Smooth muscle cell (in vitro differentiated cells): ENCODE data around the gene GRM7. TPM values are rescaled to one million over a fixed set of nuclear protein-coding genes. Genes with fewer than 3 reads are reported as not detected.

Experiments
- DNase-seq: peaks from one replicate; lab custom pipeline; 2025; ENCODE audit not compliant: unreplicated experiment; lab: John Stamatoyannopoulos, UW
- H2AFZ ChIP-seq: fragments of 200-600 bp; sonication (generic); 2 replicates; pipeline ENCODE4 v1.6.0; 2016; ENCODE audit warnings: antibody characterized with exemption, low read depth, mild to moderate bottlenecking
- H3F3A ChIP-seq: fragments of 200-600 bp; sonication (generic); 2 replicates; pipeline ENCODE4 v1.6.0; 2017; ENCODE audit warnings: antibody characterized with exemption, low read depth
- H3K27ac ChIP-seq: fragments of 200-600 bp; sonication (generic); 2 replicates; pipeline ENCODE4 v1.5.1; 2016; ENCODE audit warnings: low read depth, mild to moderate bottlenecking
- H3K27me3 ChIP-seq: fragments of 200-600 bp; sonication (generic); 2 replicates; pipeline ENCODE4 v1.6.1; 2016; ENCODE audit warnings: low read depth, mild to moderate bottlenecking
- H3K36me3 ChIP-seq: fragments of 200-600 bp; sonication (generic); 2 replicates; pipeline ENCODE4 v1.5.1; 2016; ENCODE audit warnings: low read depth
- H3K4me1 ChIP-seq: fragments of 200-600 bp; sonication (generic); 2 replicates; pipeline ENCODE4 v1.5.1; 2016; ENCODE audit warnings: low read depth
- H3K4me2 ChIP-seq: fragments of 200-600 bp; sonication (generic); 2 replicates; pipeline ENCODE4 v1.6.0; 2016; ENCODE audit warnings: mild to moderate bottlenecking
- H3K4me3 ChIP-seq: fragments of 200-600 bp; sonication (generic); 2 replicates; pipeline ENCODE4 v1.5.1; 2016; ENCODE audit warnings: mild to moderate bottlenecking
- H3K79me2 ChIP-seq: fragments of 200-600 bp; sonication (generic); 2 replicates; pipeline ENCODE4 v1.6.0; 2016; ENCODE audit warnings: low read depth, mild to moderate bottlenecking
- H3K9ac ChIP-seq: fragments of 200-600 bp; sonication (generic); 2 replicates; pipeline ENCODE4 v1.6.0; 2016; ENCODE audit warnings: low read depth
- H3K9me3 ChIP-seq: fragments of 200-600 bp; sonication (generic); replicated peaks from 2 replicates; pipeline ENCODE4 v1.5.1; 2016; ENCODE audit warnings: low read depth
- H4K20me1 ChIP-seq: fragments of 200-600 bp; sonication (generic); 2 replicates; pipeline ENCODE4 v1.6.0; 2016; ENCODE audit warnings: low read depth
- WGBS: methylation state at CpG from one replicate; pipeline ENCODE4 v1.1.7; 2016; ENCODE audit warnings: low lambda C conversion rate; 5-methylcytosine and 5-hydroxymethylcytosine counted together
- polyA plus RNA-seq: library from polyadenylated mRNA; unstranded; fragments of >200 nt; fragmentation: Nextera tagmentation; extraction: Ambion mirVana; gene quantifications from 2 replicates; pipeline ENCODE4 v1.2.1, GENCODE V29; 2016
- total RNA-seq: library from RNA; depleted of rRNA; stranded (reverse); fragments of >200 nt; gene quantifications from 2 replicates; pipeline ENCODE4 v1.2.3, GENCODE V29; 2014
- TF ChIP-seq, protein P1 (sequence below): fragments of 200-600 bp; sonication (generic); IDR thresholded peaks from 2 replicates; pipeline ENCODE4 v1.5.1; 2017; ENCODE audit warnings: borderline replicate concordance, mild to moderate bottlenecking, antibody characterized with exemption; ENCODE audit not compliant: insufficient read depth, poor library complexity, severe bottlenecking

The GRM7 gene
- total and polyA plus RNA-seq, 2 experiments from 2014 or later, result not detected

DNA sequence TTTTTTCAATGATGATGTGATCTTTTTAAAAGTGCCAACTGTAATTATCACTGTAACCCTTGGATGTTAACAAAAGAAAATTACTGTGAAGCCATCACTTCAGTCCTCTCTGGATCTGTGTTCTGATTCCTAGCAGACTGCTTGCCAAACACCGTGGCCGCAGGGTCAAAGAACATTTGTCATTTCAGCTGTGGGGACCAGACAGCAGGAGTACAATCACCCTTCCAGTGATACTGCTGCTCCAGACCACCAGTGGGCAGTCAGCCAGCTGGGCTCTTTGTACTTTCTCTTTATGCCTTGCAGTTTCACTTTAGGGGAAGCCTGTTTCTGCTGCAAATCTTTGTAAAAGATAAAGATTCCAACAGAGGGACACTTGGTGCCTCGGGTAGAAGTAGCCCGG lies 770.0 kb downstream of the GRM7 start:
- Histone ChIP-seq H3K9me3 (no peaks in the 10 kb centered on the region), H3K4me3 (no peak overlapping the region), H3K4me1 (no peaks in the 10 kb centered on the region), H3K27me3 (no peaks in the 10 kb centered on the region), H3K27ac (no peak overlapping the region), H3K9ac (no peak overlapping the region), H3F3A (no peaks in the 10 kb centered on the region), H4K20me1 (no peaks in the 10 kb centered on the region), H3K36me3 (no peaks in the 10 kb centered on the region), H3K4me2 (peak overlapping the region; percentile 74), H2AFZ (peak overlapping the region; percentile 12), H3K79me2 (no peaks in the 10 kb centered on the region)
- DNase-seq, result peak; percentile 1
- 19% methylated on average over 4 of the region's 4 CpGs for WGBS
- TF ChIP-seq, protein P1, sequence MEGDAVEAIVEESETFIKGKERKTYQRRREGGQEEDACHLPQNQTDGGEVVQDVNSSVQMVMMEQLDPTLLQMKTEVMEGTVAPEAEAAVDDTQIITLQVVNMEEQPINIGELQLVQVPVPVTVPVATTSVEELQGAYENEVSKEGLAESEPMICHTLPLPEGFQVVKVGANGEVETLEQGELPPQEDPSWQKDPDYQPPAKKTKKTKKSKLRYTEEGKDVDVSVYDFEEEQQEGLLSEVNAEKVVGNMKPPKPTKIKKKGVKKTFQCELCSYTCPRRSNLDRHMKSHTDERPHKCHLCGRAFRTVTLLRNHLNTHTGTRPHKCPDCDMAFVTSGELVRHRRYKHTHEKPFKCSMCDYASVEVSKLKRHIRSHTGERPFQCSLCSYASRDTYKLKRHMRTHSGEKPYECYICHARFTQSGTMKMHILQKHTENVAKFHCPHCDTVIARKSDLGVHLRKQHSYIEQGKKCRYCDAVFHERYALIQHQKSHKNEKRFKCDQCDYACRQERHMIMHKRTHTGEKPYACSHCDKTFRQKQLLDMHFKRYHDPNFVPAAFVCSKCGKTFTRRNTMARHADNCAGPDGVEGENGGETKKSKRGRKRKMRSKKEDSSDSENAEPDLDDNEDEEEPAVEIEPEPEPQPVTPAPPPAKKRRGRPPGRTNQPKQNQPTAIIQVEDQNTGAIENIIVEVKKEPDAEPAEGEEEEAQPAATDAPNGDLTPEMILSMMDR, result no peak

DNA sequence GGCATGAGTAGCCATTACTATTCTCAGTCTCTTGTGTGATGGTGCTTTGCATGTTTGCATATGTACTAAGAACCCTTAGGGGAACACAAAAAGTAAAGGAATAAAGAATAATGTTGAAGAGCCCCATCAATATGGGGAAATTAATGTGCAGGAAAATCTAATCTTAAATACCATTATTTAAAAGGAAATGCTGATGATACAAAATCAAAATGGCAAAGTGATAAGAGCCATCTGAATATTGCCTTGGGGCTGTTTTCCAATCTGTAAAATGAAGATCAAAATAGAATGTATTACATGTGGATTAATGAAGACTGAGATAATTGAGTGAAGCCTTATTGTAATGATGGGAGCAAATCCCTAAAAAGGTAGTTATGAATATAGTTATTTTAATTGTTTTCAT lies 771.4 kb downstream of the GRM7 start:
- no peak overlapping the region for H3K9ac ChIP-seq
- TF ChIP-seq, protein P1, result no peak

DNA sequence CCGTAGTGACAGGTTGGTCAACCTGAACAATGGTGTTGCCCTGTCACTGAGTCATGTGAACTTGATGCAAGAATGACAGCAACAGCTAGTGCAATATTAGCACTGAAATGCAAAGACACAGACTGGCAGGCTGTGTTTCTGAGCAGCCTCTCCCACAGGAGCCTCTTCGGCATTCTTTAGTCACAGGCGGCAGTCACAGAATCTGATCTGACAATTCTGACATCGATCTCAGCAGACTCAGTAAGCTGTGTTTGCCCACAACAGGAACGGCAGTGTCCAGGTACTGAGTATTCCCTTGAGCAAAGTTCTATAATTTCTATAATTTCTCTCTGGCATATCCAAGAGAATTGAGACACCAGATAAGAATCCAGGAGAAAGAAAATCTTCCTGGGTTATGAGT lies 776.8 kb downstream of the GRM7 start:
- DNase-seq, result no peak
- H3F3A ChIP-seq, result no peaks in the 10 kb centered on the region

More for the DNA sequence above, 771.4 kb downstream of the GRM7 start:
- Histone ChIP-seq H2AFZ (no peak overlapping the region), H3K9me3 (no peaks in the 10 kb centered on the region), H3K36me3 (no peaks in the 10 kb centered on the region), H3K4me2 (no peak overlapping the region), H3K27me3 (no peaks in the 10 kb centered on the region), H3F3A (no peaks in the 10 kb centered on the region), H3K4me3 (no peak overlapping the region), H4K20me1 (no peaks in the 10 kb centered on the region), H3K79me2 (no peaks in the 10 kb centered on the region), H3K4me1 (no peaks in the 10 kb centered on the region), H3K27ac (no peak overlapping the region)
- no peak for DNase-seq

DNA sequence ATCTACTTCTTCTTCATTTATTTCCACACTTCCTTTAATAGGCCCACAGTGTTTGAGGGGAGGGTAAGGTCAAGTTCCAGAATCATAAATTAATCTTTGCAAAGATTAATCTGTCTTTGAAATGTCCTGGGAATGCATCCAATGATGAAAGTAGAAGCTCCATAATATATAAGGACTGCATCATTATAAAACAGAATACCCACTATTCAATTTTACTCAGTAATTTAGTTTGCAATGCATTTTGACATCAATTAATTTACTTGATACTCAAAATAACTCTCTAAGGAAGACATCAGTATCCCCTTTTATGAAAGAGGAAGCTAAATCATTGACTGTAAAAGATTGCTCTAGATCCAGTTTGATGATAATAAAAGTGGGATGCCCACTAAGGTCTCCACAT lies 777.2 kb downstream of the GRM7 start:
- no peak for DNase-seq
- Histone ChIP-seq H3K4me2 (no peak overlapping the region), H3K36me3 (no peaks in the 10 kb centered on the region), H3K79me2 (no peaks in the 10 kb centered on the region), H3F3A (no peaks in the 10 kb centered on the region), H3K27me3 (no peaks in the 10 kb centered on the region), H3K27ac (no peak overlapping the region), H2AFZ (no peak overlapping the region), H3K4me1 (no peaks in the 10 kb centered on the region), H3K9ac (no peak overlapping the region), H4K20me1 (no peaks in the 10 kb centered on the region), H3K9me3 (no peaks in the 10 kb centered on the region), H3K4me3 (no peak overlapping the region)
- TF ChIP-seq, protein P1, result no peak

More for the DNA sequence above, 776.8 kb downstream of the GRM7 start:
- Histone ChIP-seq H2AFZ (no peak overlapping the region), H3K9me3 (no peaks in the 10 kb centered on the region), H3K79me2 (no peaks in the 10 kb centered on the region), H3K4me2 (no peak overlapping the region), H3K9ac (no peak overlapping the region), H3K27ac (no peak overlapping the region), H3K36me3 (no peaks in the 10 kb centered on the region), H3K4me3 (no peak overlapping the region), H3K4me1 (no peaks in the 10 kb centered on the region), H4K20me1 (no peaks in the 10 kb centered on the region), H3K27me3 (no peaks in the 10 kb centered on the region)
- TF ChIP-seq, protein P1, result no peak
- 77% methylated on average over 5 of the region's 5 CpGs for WGBS
